HG03439 (cell line): ENCODE measurements around the gene MRPL58.
A peak's percentile ranks its signal among the peaks of the same experiment; 100 is the strongest.
"Not testable (repeated sequence)": the region's sequence is repeated elsewhere in the genome, so short reads cannot be mapped to it uniquely, and the experiment has no call there.

Experiments used
- ATAC-seq: cut with Tn5 transposase; IDR thresholded peaks from one replicate; pipeline ENCODE4 v1.9.1; 2021; ENCODE audit warnings: mild to moderate bottlenecking, moderate library complexity; ENCODE audit not compliant: unreplicated experiment

Gene MRPL58

DNA sequence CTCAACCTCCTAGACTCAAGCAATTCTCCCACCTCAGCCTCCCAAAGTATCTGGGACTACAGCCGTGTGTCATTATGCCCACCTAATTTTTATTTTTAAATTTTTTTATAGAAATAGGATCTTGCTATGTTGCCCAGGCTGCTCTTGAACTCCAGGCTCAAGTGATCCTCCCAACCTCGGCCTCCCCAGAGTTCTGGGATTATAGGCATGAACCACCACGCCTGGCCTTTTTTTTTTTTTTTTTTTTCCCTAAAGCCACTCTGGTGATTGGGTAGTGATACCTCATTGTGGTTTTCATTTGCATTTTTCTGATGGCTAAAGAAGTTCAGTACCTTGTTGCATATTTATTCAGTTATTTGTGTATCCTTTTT, 26.3 kb upstream of the MRPL58 start:
- no peak for ATAC-seq

DNA sequence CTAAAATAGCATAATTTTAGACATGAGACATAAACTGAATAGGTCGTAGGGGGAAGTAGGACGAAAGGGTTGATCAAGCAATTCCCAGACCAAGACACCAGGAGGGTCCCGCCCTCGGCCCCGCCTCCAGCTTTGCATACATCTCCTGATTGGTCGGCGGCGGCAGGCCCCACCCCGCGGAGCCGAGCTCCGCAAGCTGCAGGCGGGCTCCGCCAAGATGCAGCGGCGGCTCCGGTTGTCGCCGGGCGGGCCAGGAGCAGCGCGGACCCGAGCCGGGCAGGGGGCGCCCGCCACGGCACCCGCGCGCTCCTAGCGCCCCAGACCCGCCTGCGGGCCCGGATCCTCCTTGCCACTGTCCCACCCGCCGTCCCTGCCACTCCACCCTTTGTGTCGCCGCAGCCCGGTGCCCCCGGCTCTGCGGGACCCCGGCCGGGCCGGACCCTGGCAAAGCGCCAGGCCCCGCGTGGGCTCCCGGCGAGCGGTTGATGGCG, 25.0 kb upstream of the MRPL58 start, which contains the start of gene CDR2L:
CDR2L (plus strand) TSS at position 215 of the 491 bp plus-strand sequence. CDS start 412 bp downstream, outside the sequence.
- peak; percentile 82 for ATAC-seq

DNA sequence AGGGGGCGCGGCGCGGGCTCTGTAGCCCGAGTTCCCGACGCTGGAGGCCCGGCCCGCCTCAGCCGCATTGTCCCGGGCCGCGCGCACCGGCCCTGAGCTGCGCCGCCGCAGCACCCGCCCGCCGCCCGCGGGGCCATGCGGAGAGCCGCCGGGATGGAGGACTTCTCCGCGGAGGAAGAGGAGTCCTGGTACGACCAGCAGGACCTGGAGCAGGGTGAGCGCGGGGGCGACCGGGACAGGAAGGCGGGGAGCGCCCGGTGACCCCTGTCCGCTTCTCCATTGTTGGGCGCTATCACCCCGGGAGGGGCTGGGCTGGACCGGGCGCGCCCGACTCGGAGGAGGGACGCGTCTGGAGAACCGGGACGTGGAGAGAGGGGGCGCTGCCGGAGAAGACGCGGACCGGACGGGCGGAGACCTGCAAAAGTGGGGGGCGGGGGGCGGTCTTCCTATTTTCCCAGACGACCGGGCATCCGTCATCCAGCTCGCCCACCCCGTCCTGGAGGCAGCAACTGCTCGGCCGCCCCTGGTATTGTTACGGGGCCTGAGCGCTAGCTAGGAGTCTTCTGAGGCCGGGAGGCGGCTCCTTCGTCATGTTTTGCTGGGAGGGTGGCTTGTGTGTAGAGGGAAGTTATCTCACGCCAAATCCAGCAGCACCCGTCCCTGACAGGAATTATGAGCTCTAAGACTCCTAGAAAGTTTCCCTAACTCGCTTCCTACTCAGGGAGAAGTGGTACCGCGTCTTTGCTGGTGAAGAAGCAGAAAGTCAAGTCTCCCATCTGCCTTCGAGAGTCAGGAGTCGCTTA, 24.4 kb upstream of the MRPL58 start:
- ATAC-seq, result peak; percentile 39

DNA sequence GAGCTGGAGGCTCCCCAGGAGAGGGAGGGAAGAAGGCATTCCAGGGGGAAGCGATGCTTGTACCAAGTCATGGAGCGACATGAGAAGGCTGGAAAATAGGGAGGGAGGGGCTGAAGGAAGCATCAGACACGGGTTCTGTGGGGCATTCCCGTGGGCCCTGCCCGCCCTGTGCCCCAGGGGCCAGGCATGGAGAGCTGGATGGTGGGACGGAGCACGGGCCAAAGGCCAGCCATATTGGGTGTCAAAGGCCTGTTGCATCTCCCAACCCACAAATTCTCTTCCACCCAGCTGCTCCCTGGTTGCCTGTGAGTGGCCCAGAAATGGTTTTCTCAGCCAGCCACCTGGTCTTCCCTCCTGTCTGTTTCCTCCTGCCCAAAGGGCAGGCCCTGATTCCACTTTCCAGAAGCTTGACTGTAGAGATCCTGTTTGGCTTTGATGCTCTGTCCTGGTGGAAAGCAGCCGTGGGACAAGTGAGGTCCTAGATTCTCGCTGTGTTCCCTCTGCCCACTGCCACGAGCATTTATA, 21.8 kb upstream of the MRPL58 start:
- ATAC-seq, result no peak

DNA sequence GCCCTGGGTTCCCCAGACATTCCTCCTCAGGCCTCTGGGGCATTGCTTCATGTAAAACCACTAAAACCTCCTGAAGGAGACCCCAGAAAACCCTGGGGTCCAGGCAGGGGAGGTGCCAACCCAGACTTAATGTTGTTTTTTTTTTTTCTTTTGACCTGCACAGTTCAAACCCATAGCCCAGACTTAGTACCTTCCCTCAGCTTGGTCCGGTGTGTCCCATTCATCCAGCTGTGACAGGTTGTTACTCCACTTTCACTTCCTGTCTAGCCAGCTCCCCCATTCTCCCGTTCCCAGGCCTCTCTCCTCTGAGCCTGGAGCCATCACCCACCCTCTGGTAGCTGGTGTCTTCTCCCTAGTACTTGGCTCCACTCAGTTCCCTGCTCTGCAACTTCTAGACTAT, 20.2 kb upstream of the MRPL58 start:
- ATAC-seq, result no peak

- no peak for ATAC-seq
Measured at GRCh38 chr17:74994440-74994839, 18.0 kb upstream of the MRPL58 start.

- no peak for ATAC-seq
Measured at GRCh38 chr17:74995847-74996246, 16.6 kb upstream of the MRPL58 start.

DNA sequence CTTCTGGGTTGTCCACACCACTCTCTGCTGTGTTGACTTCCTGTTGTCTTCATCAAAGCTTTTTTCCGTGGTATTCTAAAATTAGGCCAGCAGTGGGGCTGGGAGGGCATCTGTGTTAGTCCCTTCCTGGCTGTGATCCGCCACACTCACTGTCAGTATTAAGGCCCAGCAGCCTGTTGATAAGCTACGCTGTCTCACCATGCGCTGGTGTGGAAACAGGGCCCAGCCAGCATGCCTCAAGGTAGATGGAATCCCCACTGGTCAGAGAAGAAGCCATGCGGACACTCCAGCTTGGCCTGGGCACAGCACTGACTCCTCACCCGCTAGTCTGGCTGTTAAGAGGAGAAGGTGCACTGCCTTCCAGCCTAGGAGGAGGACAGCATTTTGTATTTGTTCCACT, 13.7 kb upstream of the MRPL58 start:
- ATAC-seq, result no peak

DNA sequence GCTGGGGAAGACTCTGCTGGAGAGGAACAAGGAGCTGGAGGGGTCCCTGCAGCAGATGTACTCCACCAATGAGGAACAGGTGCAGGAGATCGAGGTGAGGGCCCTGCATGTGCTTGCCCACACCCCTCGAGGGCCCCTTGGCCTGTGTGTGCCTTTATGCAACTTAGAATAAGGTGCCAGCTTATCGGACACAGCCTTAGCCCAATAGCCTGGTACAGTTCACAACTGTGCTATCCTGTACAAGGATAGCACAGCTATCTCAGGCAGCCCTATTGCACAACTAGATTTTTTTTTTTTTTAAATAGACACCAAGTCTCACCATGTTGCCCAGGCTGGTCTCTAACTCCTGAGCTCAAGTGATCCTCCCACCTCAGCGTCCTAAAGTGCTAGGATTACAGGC, 12.9 kb upstream of the MRPL58 start:
- ATAC-seq, result no peak

DNA sequence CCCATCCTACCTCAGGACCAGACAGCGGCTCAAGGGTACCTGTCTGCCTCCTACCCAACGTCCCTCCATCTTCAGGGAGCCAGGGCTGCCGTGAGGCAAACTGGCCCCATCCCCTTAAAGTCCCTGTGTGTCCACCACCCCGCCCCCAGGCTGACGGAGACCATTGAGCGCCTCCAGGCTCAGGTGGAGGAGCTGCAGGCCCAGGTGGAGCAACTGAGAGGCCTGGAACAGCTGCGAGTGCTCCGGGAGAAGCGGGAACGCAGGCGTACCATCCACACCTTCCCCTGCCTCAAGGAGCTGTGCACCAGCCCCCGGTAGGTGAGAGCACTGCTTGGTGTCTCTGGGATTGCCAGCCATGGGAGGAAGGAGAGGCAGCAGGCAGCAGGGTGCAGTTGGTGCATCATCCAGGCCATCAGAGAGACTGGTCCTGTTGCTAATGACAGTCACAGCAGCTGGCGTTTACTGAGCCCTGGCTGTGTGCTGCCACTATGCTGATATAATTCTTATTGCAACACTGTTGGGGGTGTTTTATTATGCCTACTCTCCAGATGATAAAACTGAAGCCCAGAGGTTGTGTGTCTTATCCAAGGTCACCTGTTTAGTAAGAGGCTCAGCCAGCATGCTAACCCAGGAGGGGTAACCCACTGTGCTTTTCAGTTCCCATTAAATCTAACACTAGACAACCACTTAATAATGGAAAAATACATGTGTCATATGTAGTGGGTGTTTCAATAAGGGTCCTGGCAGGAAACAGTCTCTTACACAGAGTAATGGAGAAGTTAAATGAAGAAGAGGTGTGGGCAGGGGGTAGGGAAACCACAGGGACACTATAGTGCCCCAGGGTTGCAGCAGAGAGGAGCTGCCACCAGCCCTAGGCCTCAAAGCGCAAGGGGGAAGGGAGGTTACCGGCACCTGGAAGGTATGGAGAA, 10.3 kb upstream of the MRPL58 start:
- ATAC-seq, result no peak

- ATAC-seq, result no peak
Measured at GRCh38 chr17:75003070-75003956, 9.2 kb upstream of the MRPL58 start.

GRCh38 chr17:75003957-75004355, 8.5 kb upstream of the MRPL58 start:
- ATAC-seq, result no peak

DNA sequence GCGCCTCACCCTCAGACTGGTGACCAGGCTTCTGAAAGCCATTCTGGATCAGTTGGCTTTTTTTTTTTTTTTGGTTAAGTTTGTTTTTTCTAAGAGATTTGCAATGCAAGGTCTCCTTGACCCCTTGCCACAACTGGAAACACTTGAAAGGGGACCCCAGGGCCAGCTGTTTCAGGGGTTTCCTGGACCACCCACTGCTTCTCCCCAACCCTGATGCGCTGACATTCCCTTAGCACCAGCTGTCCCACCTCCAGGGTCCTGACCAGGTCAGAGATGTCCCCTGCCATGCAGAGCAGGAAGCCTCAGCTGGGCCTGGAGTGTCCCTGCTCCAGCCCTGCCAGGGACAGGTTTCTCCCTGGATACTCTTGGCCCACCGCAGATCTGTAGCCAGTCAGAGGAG, 8.1 kb upstream of the MRPL58 start:
- no peak for ATAC-seq

DNA sequence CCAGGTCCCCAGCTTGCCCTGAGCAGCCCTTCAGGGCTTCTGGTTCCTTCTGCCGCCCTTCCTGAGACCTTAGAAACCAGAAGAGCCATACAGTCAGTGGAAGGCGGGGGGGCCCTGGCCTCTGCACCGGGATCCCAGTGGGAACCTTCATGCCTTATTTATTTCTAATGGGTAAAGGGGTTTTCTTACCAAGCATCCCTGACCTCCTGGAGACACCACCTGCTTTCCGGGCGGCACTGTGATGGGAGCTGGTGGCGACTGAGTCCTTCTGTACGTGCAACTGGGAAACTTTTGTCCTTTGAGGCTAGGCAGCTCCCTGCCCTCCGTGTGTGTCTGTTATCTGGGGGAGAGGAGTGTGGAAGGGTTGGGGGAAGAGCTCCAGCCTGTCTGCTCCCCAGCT, 7.2 kb upstream of the MRPL58 start:
- no peak for ATAC-seq

DNA sequence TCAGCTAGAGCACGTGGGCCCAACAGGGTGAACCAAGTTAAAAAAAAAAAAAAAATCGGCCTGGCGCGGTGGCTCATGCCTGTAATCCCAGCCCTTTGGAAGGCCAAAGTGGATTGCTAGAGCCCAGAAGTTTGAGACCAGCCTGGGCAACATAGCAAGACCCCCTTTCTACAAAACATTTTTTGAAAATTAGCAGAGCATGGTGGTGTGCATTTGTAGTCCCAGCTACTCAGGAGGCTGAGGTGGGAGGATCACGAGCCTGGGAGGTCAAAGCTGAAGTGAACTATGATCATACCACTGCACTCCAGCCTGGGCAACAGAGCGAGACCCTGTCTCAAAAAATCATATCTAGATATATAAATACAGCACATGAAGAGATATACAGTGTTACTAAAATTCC, 6.4 kb upstream of the MRPL58 start:
- ATAC-seq, result not testable (repeated sequence)

DNA sequence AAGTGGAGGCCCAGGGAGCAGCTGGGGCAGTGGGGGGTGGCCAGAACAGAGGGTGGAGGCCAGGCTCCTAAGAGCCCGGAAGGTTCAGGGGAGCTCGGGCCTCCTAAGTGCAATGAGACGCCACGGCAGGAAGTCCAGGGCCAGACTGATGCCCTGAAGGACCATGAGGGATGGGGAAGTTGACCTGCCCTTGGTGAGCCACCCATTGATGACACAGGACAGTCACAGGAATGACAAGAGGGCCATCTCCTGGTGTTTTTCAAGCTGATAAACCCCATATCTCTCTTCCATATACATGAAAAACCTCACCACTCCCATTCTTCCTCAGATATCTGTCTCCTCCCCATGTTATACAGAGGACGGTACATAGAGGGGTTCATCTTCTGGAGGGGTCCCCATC, 5.8 kb upstream of the MRPL58 start:
- no peak for ATAC-seq

- no peak for ATAC-seq
Measured at GRCh38 chr17:75008373-75008772, 4.1 kb upstream of the MRPL58 start.

GRCh38 chr17:75009139-75009724, 3.2 kb upstream of the MRPL58 start:
- ATAC-seq, result no peak

- no peak for ATAC-seq
Measured at GRCh38 chr17:75010683-75011400, 1.6 kb upstream of the MRPL58 start.
